GM21360 (cell line): ENCODE data around the gene ANO6.
"Not testable (repeated sequence)": the region's sequence is repeated elsewhere in the genome, so short reads cannot be mapped to it uniquely, and the experiment has no call there.

Experiments
- ATAC-seq: cut with Tn5 transposase; IDR thresholded peaks from one replicate; pipeline ENCODE4 v1.9.1; 2021; ENCODE audit warnings: mild to moderate bottlenecking, moderate library complexity; ENCODE audit not compliant: unreplicated experiment

Gene ANO6

GRCh38 chr12:45389426-45389825 lies 173.5 kb downstream of the ANO6 start:
- ATAC-seq = no peak

- ATAC-seq = not testable (repeated sequence)
Observed at GRCh38 chr12:45397499-45397898, 181.6 kb downstream of the ANO6 start.

GRCh38 chr12:45398552-45398951 lies 182.7 kb downstream of the ANO6 start:
- ATAC-seq = no peak

- ATAC-seq = no peak
Observed at GRCh38 chr12:45400991-45401390, 185.1 kb downstream of the ANO6 start.

- no peak for ATAC-seq
Observed at GRCh38 chr12:45402288-45402687, 186.4 kb downstream of the ANO6 start.

GRCh38 chr12:45406988-45407850 lies 191.3 kb downstream of the ANO6 start:
- ATAC-seq = no peak

GRCh38 chr12:45407981-45408728 lies 192.3 kb downstream of the ANO6 start:
- no peak for ATAC-seq

- no peak for ATAC-seq
Observed at GRCh38 chr12:45408729-45409114, 192.8 kb downstream of the ANO6 start.

- no peak for ATAC-seq
Observed at GRCh38 chr12:45409966-45410365, 194.1 kb downstream of the ANO6 start.

- ATAC-seq = no peak
Observed at GRCh38 chr12:45411626-45412025, 195.7 kb downstream of the ANO6 start.

- peak; percentile 99 for ATAC-seq
Observed at GRCh38 chr12:45415393-45415817, 199.5 kb downstream of the ANO6 start.

GRCh38 chr12:45416126-45416525 lies 200.2 kb downstream of the ANO6 start:
- no peak for ATAC-seq

- ATAC-seq = no peak
Observed at GRCh38 chr12:45418520-45418919, 202.6 kb downstream of the ANO6 start.

- ATAC-seq = no peak
Observed at GRCh38 chr12:45419317-45419814, 203.5 kb downstream of the ANO6 start.

GRCh38 chr12:45421736-45422135 lies 205.8 kb downstream of the ANO6 start:
- no peak for ATAC-seq

GRCh38 chr12:45423931-45424330 lies 208.0 kb downstream of the ANO6 start:
- no peak for ATAC-seq

GRCh38 chr12:45425426-45425825 lies 209.5 kb downstream of the ANO6 start:
- ATAC-seq = no peak

- no peak for ATAC-seq
Observed at GRCh38 chr12:45426294-45426693, 210.4 kb downstream of the ANO6 start.

GRCh38 chr12:45427042-45427441 lies 211.1 kb downstream of the ANO6 start:
- ATAC-seq = no peak

- no peak for ATAC-seq
Observed at GRCh38 chr12:45429831-45430230, 213.9 kb downstream of the ANO6 start.

- no peak for ATAC-seq
Observed at GRCh38 chr12:45431126-45431525, 215.2 kb downstream of the ANO6 start.

- no peak for ATAC-seq
Observed at GRCh38 chr12:45432710-45433109, 216.8 kb downstream of the ANO6 start.
